Neural cell (in vitro differentiated cells): ENCODE data around the gene NANOS2. TPM values are rescaled to one million over a fixed set of nuclear protein-coding genes. Genes with fewer than 3 reads are reported as not detected.

Source experiments
- H2AFZ ChIP-seq: fragments of 200-600, 300-800 bp; sonication (generic), shearing (Covaris generic); 2 replicates; pipeline ENCODE4 v1.6.0; 2014; ENCODE audit warnings: low read depth, mild to moderate bottlenecking, antibody characterized with exemption, low read length, moderate library complexity
- H3F3A ChIP-seq: fragments of 200-600 bp; shearing (Covaris generic); 2 replicates; pipeline ENCODE4 v1.6.1; 2016; ENCODE audit warnings: mild to moderate bottlenecking, moderate library complexity, mixed read lengths, antibody characterized with exemption, low read length; ENCODE audit not compliant: insufficient read depth, poor library complexity, severe bottlenecking
- H3K27ac ChIP-seq: fragments of 200-600, 300-800 bp; sonication (generic), shearing (Covaris generic); 2 replicates; pipeline ENCODE4 v1.5.1; 2014; ENCODE audit warnings: mild to moderate bottlenecking, low read length, moderate library complexity
- H3K27me3 ChIP-seq: fragments of 300-800, 200-600 bp; sonication (generic), shearing (Covaris generic); 2 replicates; pipeline ENCODE4 v1.6.0; 2014; ENCODE audit warnings: mild to moderate bottlenecking, low read depth, low read length, moderate library complexity; ENCODE audit not compliant: insufficient read depth
- H3K36me3 ChIP-seq: fragments of 300-800, 200-600 bp; sonication (generic), shearing (Covaris generic); 2 replicates; pipeline ENCODE4 v1.5.1; 2014; ENCODE audit warnings: mild to moderate bottlenecking, antibody characterized with exemption, low read length, moderate library complexity; ENCODE audit not compliant: insufficient read depth
- H3K4me2 ChIP-seq: fragments of 300-800, 200-600 bp; sonication (generic), shearing (Covaris generic); 2 replicates; pipeline ENCODE4 v1.6.0; 2014; ENCODE audit warnings: mild to moderate bottlenecking, low read length
- H3K4me3 ChIP-seq: fragments of 300-800, 200-600 bp; sonication (generic), shearing (Covaris generic); 2 replicates; pipeline ENCODE4 v1.5.1; 2014; ENCODE audit warnings: mild to moderate bottlenecking, low read length, moderate library complexity
- H3K79me2 ChIP-seq: fragments of 200-600 bp; shearing (Covaris generic); replicated peaks from 2 replicates; pipeline ENCODE4 v1.6.0; 2014; ENCODE audit warnings: mild to moderate bottlenecking, low read length, moderate library complexity; ENCODE audit not compliant: insufficient read depth
- H3K9ac ChIP-seq: fragments of 300-800, 200-600 bp; sonication (generic), shearing (Covaris generic); 2 replicates; pipeline ENCODE4 v1.6.1; 2016; ENCODE audit warnings: mild to moderate bottlenecking, low read length, mixed read lengths
- H3K9me2 ChIP-seq: fragments of 200-600 bp; shearing (Covaris generic); 2 replicates; pipeline ENCODE4 v1.6.1; 2016; ENCODE audit warnings: mild to moderate bottlenecking, low read length, mixed read lengths; ENCODE audit not compliant: insufficient read depth
- H3K9me3 ChIP-seq: fragments of 200-600, 300-800 bp; sonication (generic), shearing (Covaris generic); 2 replicates; pipeline ENCODE4 v1.6.1; 2016; ENCODE audit warnings: mild to moderate bottlenecking, mixed run types, low read length, moderate library complexity, mixed read lengths
- H4K20me1 ChIP-seq: fragments of 200-600 bp; shearing (Covaris generic); 2 replicates; pipeline ENCODE4 v1.6.1; 2016; ENCODE audit warnings: mild to moderate bottlenecking, mixed run types; ENCODE audit not compliant: insufficient read depth
- EP300 ChIP-seq: fragments of 450-650 bp; conservative IDR thresholded peaks from 2 replicates; pipeline ENCODE4 v1.6.1; 2014; ENCODE audit warnings: antibody characterized with exemption, mild to moderate bottlenecking, moderate library complexity; ENCODE audit not compliant: poor library complexity, severe bottlenecking
- EZH2 ChIP-seq: fragments of 200-600, 300-800 bp; shearing (Covaris generic), sonication (generic); IDR thresholded peaks from 2 replicates; pipeline ENCODE4 v1.6.1; 2014; ENCODE audit warnings: antibody characterized with exemption, low read length, borderline replicate concordance, mild to moderate bottlenecking; ENCODE audit not compliant: insufficient read depth, poor library complexity, severe bottlenecking
- MXI1 ChIP-seq: fragments of 450-650 bp; conservative IDR thresholded peaks from 2 replicates; pipeline ENCODE4 v1.6.1; 2014; ENCODE audit warnings: antibody characterized with exemption, mild to moderate bottlenecking; ENCODE audit not compliant: poor library complexity, severe bottlenecking
- POLR2AphosphoS5 ChIP-seq: IDR thresholded peaks from 2 replicates; pipeline ENCODE4 v1.6.1; 2012
- RAD21 ChIP-seq: fragments of 450-650 bp; conservative IDR thresholded peaks from 2 replicates; pipeline ENCODE4 v1.6.1; 2014; ENCODE audit warnings: antibody characterized with exemption, mild to moderate bottlenecking, moderate library complexity
- REST ChIP-seq: IDR thresholded peaks from 2 replicates; pipeline ENCODE4 v1.6.1; 2012; ENCODE audit warnings: borderline replicate concordance
- SMC3 ChIP-seq: fragments of 450-650 bp; conservative IDR thresholded peaks from 2 replicates; pipeline ENCODE4 v1.6.1; 2014; ENCODE audit warnings: antibody characterized with exemption, mild to moderate bottlenecking, moderate library complexity; ENCODE audit not compliant: poor library complexity
- polyA plus RNA-seq: library from polyadenylated mRNA; depleted of rRNA; stranded (reverse); fragments of >200 nt; gene quantifications from 2 replicates; pipeline ENCODE4 v1.2.3, GENCODE V29; 2014

Gene NANOS2
- polyA plus RNA-seq, 1 donor from 2014 or later: 0.64 TPM

- Histone ChIP-seq H3F3A (no peaks in the 10 kb centered on the region), H3K9me2 (no peaks in the 10 kb centered on the region), H3K36me3 (no peaks in the 10 kb centered on the region), H3K4me3 (peak overlapping the region; percentile 42), H2AFZ (no peak overlapping the region), H3K9ac (peak overlapping the region; percentile 11), H3K4me2 (no peak overlapping the region), H3K27ac (peak overlapping the region; percentile 25), H3K79me2 (peaks cover 18% of the 10 kb centered on the region), H4K20me1 (no peaks in the 10 kb centered on the region), H3K27me3 (no peaks in the 10 kb centered on the region), H3K9me3 (no peaks in the 10 kb centered on the region)
- TF ChIP-seq EZH2: no peak
- no peak for TF ChIP-seq SMC3
- no peak for TF ChIP-seq EP300
- TF ChIP-seq POLR2AphosphoS5: peak; percentile 37
Observed at GRCh38 chr19:45960595-45961235, 46.1 kb upstream of the NANOS2 start.

GRCh38 chr19:45959517-45960025 lies 45.0 kb upstream of the NANOS2 start:
- Histone ChIP-seq H3K27me3 (no peaks in the 10 kb centered on the region), H3K27ac (no peak overlapping the region), H3K79me2 (peaks cover 18% of the 10 kb centered on the region), H3F3A (peaks cover 4% of the 10 kb centered on the region), H3K9me3 (no peaks in the 10 kb centered on the region), H2AFZ (no peak overlapping the region), H3K4me2 (no peak overlapping the region), H3K9ac (peak overlapping the region; percentile 11), H3K36me3 (no peaks in the 10 kb centered on the region), H4K20me1 (no peaks in the 10 kb centered on the region), H3K4me3 (no peak overlapping the region), H3K9me2 (no peaks in the 10 kb centered on the region)
- no peak for TF ChIP-seq MXI1
- no peak for TF ChIP-seq EP300
- TF ChIP-seq POLR2AphosphoS5: no peak
- TF ChIP-seq RAD21: no peak

GRCh38 chr19:45958769-45959516 lies 44.4 kb upstream of the NANOS2 start:
- Histone ChIP-seq H3K27me3 (no peaks in the 10 kb centered on the region), H3K9ac (no peak overlapping the region), H3K9me3 (no peaks in the 10 kb centered on the region), H4K20me1 (no peaks in the 10 kb centered on the region), H3K9me2 (no peaks in the 10 kb centered on the region), H3K36me3 (no peaks in the 10 kb centered on the region), H3K4me3 (no peak overlapping the region), H3F3A (peaks cover 4% of the 10 kb centered on the region), H3K4me2 (no peak overlapping the region), H3K79me2 (peaks cover 17% of the 10 kb centered on the region), H2AFZ (no peak overlapping the region), H3K27ac (no peak overlapping the region)
- TF ChIP-seq RAD21: no peak
- no peak for TF ChIP-seq EZH2
- TF ChIP-seq REST: no peak
- TF ChIP-seq SMC3: no peak
- no peak for TF ChIP-seq MXI1
